ENCODE data around the gene L3MBTL3.
"Not testable (repeated sequence)": the region's sequence is repeated elsewhere in the genome, so short reads cannot be mapped to it uniquely, and the experiment has no call there.

The L3MBTL3 gene

DNA sequence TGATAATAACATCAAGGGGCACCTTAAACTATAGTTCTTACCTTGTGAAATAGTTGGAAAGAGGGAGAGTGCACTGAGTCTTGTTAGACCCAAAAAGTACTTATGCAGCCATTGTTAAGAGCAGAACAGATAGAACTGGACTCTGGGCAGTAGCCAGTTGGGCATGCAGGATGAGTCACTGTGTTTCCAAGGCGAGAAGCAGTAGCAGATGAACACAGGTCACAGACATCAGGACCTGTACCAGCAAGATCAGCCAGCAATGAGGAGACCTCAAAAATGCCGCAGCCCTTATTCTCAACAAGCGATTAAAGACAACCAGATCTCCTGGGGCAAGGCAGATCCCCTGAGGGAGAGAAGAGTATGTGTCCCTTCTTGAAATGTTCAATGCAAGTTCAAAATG, 125.3 kb downstream of the L3MBTL3 start:
- Histone ChIP-seq H4K91ac (ENCODE audit: low read depth, low read length, poor library complexity) (no peak overlapping the region), H3K27me3 (ENCODE audit: control insufficient read depth in 3 of 3, insufficient read depth in 3 of 3, low read depth in 1 of 3, low read length in 3 of 3) (no peaks in the 10 kb centered on the region), H3K4me1 (ENCODE audit: control insufficient read depth in 2 of 2, insufficient read depth in 1 of 2, low read depth in 1 of 2, low read length in 2 of 2) (no peaks in the 10 kb centered on the region), H3K27ac (replicated peaks; ENCODE audit: low read length) (no peak overlapping the region), H2BK15ac (ENCODE audit: low read length) (no peak overlapping the region), H3K18ac (ENCODE audit: low read length) (no peak overlapping the region), H2BK5ac (ENCODE audit: low read length) (no peak overlapping the region), H3K23ac (ENCODE audit: low read depth, low read length, poor library complexity) (no peak overlapping the region), H3K9me3 (replicated peaks in 1 of 2; ENCODE audit: control insufficient read depth in 2 of 2, insufficient read depth in 1 of 2, low read depth in 1 of 2, low read length in 2 of 2) (no peaks in the 10 kb centered on the region), H3K14ac (ENCODE audit: low read length) (no peak overlapping the region), H2BK12ac (ENCODE audit: low read length) (no peak overlapping the region), H3K4me2 (ENCODE audit: insufficient read depth, low read length, poor library complexity, severe bottlenecking) (no peak overlapping the region), H3K79me1 (ENCODE audit: low read depth, low read length) (no peaks in the 10 kb centered on the region), H3K36me3 (replicated peaks in 1 of 2; ENCODE audit: control insufficient read depth in 2 of 2, insufficient read depth in 2 of 2, low read length in 2 of 2) (no peaks in the 10 kb centered on the region), H2AK5ac (ENCODE audit: low read depth, low read length) (no peak overlapping the region), H3K4ac (ENCODE audit: low read length) (no peak overlapping the region), H2AFZ (ENCODE audit: low read length) (no peak overlapping the region), H4K8ac (ENCODE audit: low read depth, low read length) (no peak overlapping the region), H3K9ac (ENCODE audit: low read depth, low read length, poor library complexity) (no peak overlapping the region), H2BK120ac (ENCODE audit: low read depth, low read length) (no peak overlapping the region), H3K4me3 (ENCODE audit: low read length in 2 of 2) (no peak overlapping the region)
- no CpG with 5 or more reads among the region's 3 CpGs for WGBS, 2 donors (ENCODE audit: extremely low coverage in 2 of 2, insufficient read length in 2 of 2, insufficient replicate concordance in 1 of 2)
- no peak for DNase-seq (ENCODE audit: low spot score)

DNA sequence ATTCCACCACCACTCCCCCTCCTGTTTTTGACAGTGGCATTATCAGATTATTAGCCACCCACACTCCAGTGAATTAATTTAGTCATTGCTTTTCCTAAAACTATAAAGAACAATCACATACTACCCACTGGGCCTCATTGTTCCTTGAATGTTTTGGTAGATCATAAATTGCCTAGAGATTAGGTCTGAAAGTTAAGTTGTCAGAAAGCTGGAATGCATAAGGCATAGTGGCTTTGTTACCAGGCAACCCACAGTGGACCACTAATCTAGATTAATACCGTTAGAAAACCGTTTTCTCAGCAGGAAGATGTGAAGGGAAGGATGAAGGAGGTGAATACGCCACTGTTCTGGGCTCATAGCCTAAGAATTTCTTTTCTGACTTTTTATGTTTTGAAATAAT, 128.7 kb downstream of the L3MBTL3 start:
- peaks cover 0 to 1% of the 10 kb centered on the region in 2 donors for H3K9me3 ChIP-seq (replicated peaks in 1 of 2; ENCODE audit: control insufficient read depth in 2 of 2, insufficient read depth in 1 of 2, low read depth in 1 of 2, low read length in 2 of 2)
- H3K18ac ChIP-seq (ENCODE audit: low read length) = no peak overlapping the region
- no peak overlapping the region for H2BK5ac ChIP-seq (ENCODE audit: low read length)
- H4K91ac ChIP-seq (ENCODE audit: low read depth, low read length, poor library complexity) = no peak overlapping the region
- H4K8ac ChIP-seq (ENCODE audit: low read depth, low read length) = no peak overlapping the region
- no peaks in the 10 kb centered on the region for H3K36me3 ChIP-seq (replicated peaks in 1 of 2; ENCODE audit: control insufficient read depth in 2 of 2, insufficient read depth in 2 of 2, low read length in 2 of 2)
- H3K4me2 ChIP-seq (ENCODE audit: insufficient read depth, low read length, poor library complexity, severe bottlenecking) = no peak overlapping the region
- no peaks in the 10 kb centered on the region for H3K79me1 ChIP-seq (ENCODE audit: low read depth, low read length)
- no peak overlapping the region for H3K27ac ChIP-seq (replicated peaks; ENCODE audit: low read length)
- no peaks in the 10 kb centered on the region for H3K27me3 ChIP-seq (ENCODE audit: control insufficient read depth in 3 of 3, insufficient read depth in 3 of 3, low read depth in 1 of 3, low read length in 3 of 3)
- no peak overlapping the region for H3K23ac ChIP-seq (ENCODE audit: low read depth, low read length, poor library complexity)
- DNase-seq (ENCODE audit: low spot score) = no peak
- no peak overlapping the region for H2BK12ac ChIP-seq (ENCODE audit: low read length)
- no peak overlapping the region for H3K4ac ChIP-seq (ENCODE audit: low read length)
- no peak overlapping the region for H2BK15ac ChIP-seq (ENCODE audit: low read length)
- no peak overlapping the region for H2AK5ac ChIP-seq (ENCODE audit: low read depth, low read length)
- H3K4me1 ChIP-seq (ENCODE audit: control insufficient read depth in 2 of 2, insufficient read depth in 1 of 2, low read depth in 1 of 2, low read length in 2 of 2) = no peaks in the 10 kb centered on the region
- WGBS, 2 donors (ENCODE audit: extremely low coverage in 2 of 2, insufficient read length in 2 of 2, insufficient replicate concordance in 1 of 2) = no CpG with 5 or more reads among the region's 3 CpGs
- H3K9ac ChIP-seq (ENCODE audit: low read depth, low read length, poor library complexity) = no peak overlapping the region
- H2AFZ ChIP-seq (ENCODE audit: low read length) = no peak overlapping the region
- H3K4me3 ChIP-seq (ENCODE audit: low read length in 2 of 2) = no peak overlapping the region
- H2BK120ac ChIP-seq (ENCODE audit: low read depth, low read length) = no peak overlapping the region
- no peak overlapping the region for H3K14ac ChIP-seq (ENCODE audit: low read length)

DNA sequence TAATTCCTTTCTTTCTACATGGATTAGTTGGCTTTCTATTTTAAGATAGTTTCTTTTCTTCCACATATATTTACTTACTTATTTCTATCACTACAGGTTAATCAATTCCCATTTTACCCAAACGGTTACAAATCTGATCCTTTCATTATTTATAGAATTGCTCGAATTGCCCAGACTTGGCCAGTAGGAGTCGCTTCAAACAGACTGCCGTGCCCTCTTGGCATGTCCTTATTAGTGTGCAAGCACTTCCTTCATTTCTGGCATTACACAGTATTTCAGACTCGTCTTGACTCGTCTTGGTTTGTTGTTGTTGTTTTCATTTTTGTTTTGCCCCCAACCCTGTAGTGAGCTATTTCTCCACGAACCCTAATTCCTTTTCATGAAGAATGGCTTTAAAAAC, 129.8 kb downstream of the L3MBTL3 start:
- Histone ChIP-seq H3K14ac (ENCODE audit: low read length) (no peak overlapping the region), H3K27me3 (ENCODE audit: control insufficient read depth in 3 of 3, insufficient read depth in 3 of 3, low read depth in 1 of 3, low read length in 3 of 3) (no peaks in the 10 kb centered on the region), H4K8ac (ENCODE audit: low read depth, low read length) (no peak overlapping the region), H3K18ac (ENCODE audit: low read length) (no peak overlapping the region), H3K9me3 (replicated peaks in 1 of 2; ENCODE audit: control insufficient read depth in 2 of 2, insufficient read depth in 1 of 2, low read depth in 1 of 2, low read length in 2 of 2) (peaks cover 0 to 1% of the 10 kb centered on the region in 2 donors), H3K4ac (ENCODE audit: low read length) (no peak overlapping the region), H3K23ac (ENCODE audit: low read depth, low read length, poor library complexity) (no peak overlapping the region), H2BK5ac (ENCODE audit: low read length) (no peak overlapping the region), H2AFZ (ENCODE audit: low read length) (no peak overlapping the region), H3K36me3 (replicated peaks in 1 of 2; ENCODE audit: control insufficient read depth in 2 of 2, insufficient read depth in 2 of 2, low read length in 2 of 2) (no peaks in the 10 kb centered on the region), H3K4me1 (ENCODE audit: control insufficient read depth in 2 of 2, insufficient read depth in 1 of 2, low read depth in 1 of 2, low read length in 2 of 2) (no peaks in the 10 kb centered on the region), H3K4me3 (ENCODE audit: low read length in 2 of 2) (no peak overlapping the region), H2AK5ac (ENCODE audit: low read depth, low read length) (no peak overlapping the region), H3K4me2 (ENCODE audit: insufficient read depth, low read length, poor library complexity, severe bottlenecking) (no peak overlapping the region), H3K79me1 (ENCODE audit: low read depth, low read length) (no peaks in the 10 kb centered on the region), H2BK15ac (ENCODE audit: low read length) (no peak overlapping the region), H2BK12ac (ENCODE audit: low read length) (no peak overlapping the region), H3K9ac (ENCODE audit: low read depth, low read length, poor library complexity) (no peak overlapping the region), H3K27ac (replicated peaks; ENCODE audit: low read length) (no peak overlapping the region), H2BK120ac (ENCODE audit: low read depth, low read length) (no peak overlapping the region), H4K91ac (ENCODE audit: low read depth, low read length, poor library complexity) (no peak overlapping the region)
- 100% methylated on average over 1 of the region's 7 CpGs; no CpG with 5 or more reads in 1 of the 2 donors for WGBS, 2 donors (ENCODE audit: extremely low coverage in 2 of 2, insufficient read length in 2 of 2, insufficient replicate concordance in 1 of 2)
- DNase-seq (ENCODE audit: low spot score) = no peak

DNA sequence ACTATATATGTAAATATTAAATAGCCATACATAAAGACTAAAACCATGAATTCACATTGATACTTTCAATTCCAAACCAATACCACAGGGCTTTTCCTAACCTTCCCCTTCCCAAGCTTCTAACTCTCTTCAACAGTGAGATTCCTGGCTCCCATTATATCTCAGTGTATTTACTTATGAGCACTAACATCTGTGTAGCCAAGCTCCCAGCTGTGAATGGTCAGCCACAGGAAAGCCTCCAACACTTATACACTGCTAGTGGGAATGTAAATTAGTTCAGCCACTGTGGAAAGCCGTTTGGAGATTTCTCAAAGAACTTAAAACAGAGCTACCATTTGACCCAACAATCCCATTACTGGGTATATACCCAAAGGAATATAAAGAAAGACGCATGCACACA, 130.6 kb downstream of the L3MBTL3 start:
- not testable (repeated sequence) for H3K14ac ChIP-seq (ENCODE audit: low read length); DNase-seq (ENCODE audit: low spot score); H3K36me3 ChIP-seq (replicated peaks in 1 of 2; ENCODE audit: control insufficient read depth in 2 of 2, insufficient read depth in 2 of 2, low read length in 2 of 2); H3K79me1 ChIP-seq (ENCODE audit: low read depth, low read length); H3K4me2 ChIP-seq (ENCODE audit: insufficient read depth, low read length, poor library complexity, severe bottlenecking); H3K4ac ChIP-seq (ENCODE audit: low read length); H3K27ac ChIP-seq (replicated peaks; ENCODE audit: low read length); H4K8ac ChIP-seq (ENCODE audit: low read depth, low read length); H4K91ac ChIP-seq (ENCODE audit: low read depth, low read length, poor library complexity); H3K18ac ChIP-seq (ENCODE audit: low read length); H2BK120ac ChIP-seq (ENCODE audit: low read depth, low read length); H3K23ac ChIP-seq (ENCODE audit: low read depth, low read length, poor library complexity); H3K9ac ChIP-seq (ENCODE audit: low read depth, low read length, poor library complexity); H2BK12ac ChIP-seq (ENCODE audit: low read length); H3K9me3 ChIP-seq (replicated peaks in 1 of 2; ENCODE audit: control insufficient read depth in 2 of 2, insufficient read depth in 1 of 2, low read depth in 1 of 2, low read length in 2 of 2); H2BK15ac ChIP-seq (ENCODE audit: low read length); H3K27me3 ChIP-seq (ENCODE audit: control insufficient read depth in 3 of 3, insufficient read depth in 3 of 3, low read depth in 1 of 3, low read length in 3 of 3); H3K4me3 ChIP-seq (ENCODE audit: low read length in 2 of 2); H2BK5ac ChIP-seq (ENCODE audit: low read length); H3K4me1 ChIP-seq (ENCODE audit: control insufficient read depth in 2 of 2, insufficient read depth in 1 of 2, low read depth in 1 of 2, low read length in 2 of 2); H2AK5ac ChIP-seq (ENCODE audit: low read depth, low read length); H2AFZ ChIP-seq (ENCODE audit: low read length)
- WGBS, 2 donors (ENCODE audit: extremely low coverage in 2 of 2, insufficient read length in 2 of 2, insufficient replicate concordance in 1 of 2) = no CpG with 5 or more reads among the region's 2 CpGs

Measured in neuronal stem cell (in vitro differentiated cells).